Endothelial cell of umbilical vein (primary cell): ENCODE data around the gene CHIT1. TPM values are rescaled to one million over a fixed set of nuclear protein-coding genes. Genes with fewer than 3 reads are reported as not detected.

Experiments
- BruUV-seq: library from RNA; stranded (reverse); fragments of 400-500 nt; replicated peaks from 2 replicates; lab custom pipeline; 2021; lab: Mats Ljungman, UMichigan
- CTCF ChIA-PET: fragments of 300-600, 350-600 bp; sonication (Branson Sonifier 250); formaldehyde crosslinking; loops from one replicate; lab custom pipeline; 2021; ENCODE audit warnings: antibody characterized with exemption, inconsistent platforms; lab: Charles Lee
- POLR2A ChIA-PET: fragments of 300-600, 350-600 bp; sonication (Branson Sonifier 250); formaldehyde crosslinking; loops from one replicate; lab custom pipeline; 2021; ENCODE audit warnings: antibody characterized with exemption, inconsistent platforms; lab: Charles Lee
- DNase-seq: peaks from one replicate; pipeline ENCODE4 v3.0.0-alpha.2; 2011; ENCODE audit warnings: low read depth, low spot score
- FAIRE-seq: peaks from 2 replicates; lab custom pipeline; 2011; peaks lifted over from hg19 to GRCh38; lab: Jason Lieb, UNC
- H2AFZ ChIP-seq: 2 replicates; pipeline ENCODE4 v1.6.0; 2012; ENCODE audit warnings: low read depth, low read length, control low read depth, inconsistent platforms
- H3K27ac ChIP-seq: 2 replicates; pipeline ENCODE4 v1.5.1; 2011; ENCODE audit warnings: low read depth, mild to moderate bottlenecking, control low read depth, low read length, moderate library complexity; ENCODE audit not compliant: insufficient read depth
- H3K27me3 ChIP-seq, 2 experiments: 2 replicates each; pipeline versions ENCODE4 v1.6.0 to v1.6.1; 2011; ENCODE audit warnings: low read length in 2 of 2, mixed read lengths in 1 of 2; ENCODE audit not compliant: control insufficient read depth in 2 of 2, insufficient read depth in 2 of 2
- H3K36me3 ChIP-seq, 2 experiments: 2 replicates in 1 of 2; 3 replicates in 1 of 2; pipeline ENCODE4 v1.5.1; 2011; ENCODE audit warnings: low read length in 2 of 2, mild to moderate bottlenecking in 1 of 2, moderate library complexity in 1 of 2; ENCODE audit not compliant: control insufficient read depth in 2 of 2, insufficient read depth in 2 of 2; ENCODE audit errors: extremely low read depth in 1 of 2
- H3K4me1 ChIP-seq: 3 replicates; pipeline ENCODE4 v1.5.1; 2011; ENCODE audit warnings: mild to moderate bottlenecking, low read length; ENCODE audit not compliant: control insufficient read depth, insufficient read depth; ENCODE audit errors: extremely low read depth
- H3K4me2 ChIP-seq: 2 replicates; pipeline ENCODE4 v1.6.1; 2011; ENCODE audit warnings: low read length, control low read depth, mixed read lengths; ENCODE audit not compliant: insufficient read depth
- H3K4me3 ChIP-seq, 3 experiments: fragments of 200-600 bp in 1 of 3; sonication (generic), shearing (Covaris generic) in 1 of 3; replicated peaks in 1 of 3; 2 replicates each; pipeline ENCODE4 v1.5.1; 2011 to 2016; ENCODE audit warnings: control low read depth in 3 of 3, low read length in 3 of 3, mild to moderate bottlenecking in 2 of 3, inconsistent platforms in 1 of 3, low read depth in 1 of 3, moderate library complexity in 1 of 3; ENCODE audit not compliant: insufficient read depth in 1 of 3
- H3K79me2 ChIP-seq: 2 replicates; pipeline ENCODE4 v1.6.0; 2012; ENCODE audit warnings: low read length, inconsistent platforms; ENCODE audit not compliant: control insufficient read depth, insufficient read depth
- H3K9ac ChIP-seq: replicated peaks from 2 replicates; pipeline ENCODE3; 2011; ENCODE audit warnings: low read length, control low read depth; ENCODE audit not compliant: insufficient read depth; ENCODE audit errors: extremely low read depth
- H3K9me1 ChIP-seq: replicated peaks from 3 replicates; pipeline ENCODE4 v1.6.0; 2011; ENCODE audit warnings: mild to moderate bottlenecking, low read length; ENCODE audit not compliant: control insufficient read depth, insufficient read depth; ENCODE audit errors: extremely low read depth
- H3K9me3 ChIP-seq: replicated peaks from 2 replicates; pipeline ENCODE4 v1.5.1; 2012; ENCODE audit warnings: low read length, inconsistent platforms; ENCODE audit not compliant: control insufficient read depth, insufficient read depth
- H4K20me1 ChIP-seq: replicated peaks from 2 replicates; pipeline ENCODE3; 2011; ENCODE audit warnings: mild to moderate bottlenecking, low read length; ENCODE audit not compliant: control insufficient read depth, insufficient read depth; ENCODE audit errors: extremely low read depth
- CTCF ChIP-seq, 2 donors: IDR thresholded peaks; 1 replicate in 1 of 2; 2 replicates in 1 of 2; pipeline ENCODE4 v1.5.1; 2011; ENCODE audit warnings: low read length in 2 of 2, mild to moderate bottlenecking in 2 of 2, moderate library complexity in 2 of 2, control low read depth in 1 of 2, inconsistent platforms in 1 of 2, low read depth in 1 of 2; ENCODE audit not compliant: insufficient read depth in 1 of 2; ENCODE audit errors: extremely low read depth in 1 of 2
- EZH2 ChIP-seq: IDR thresholded peaks from 2 replicates; pipeline ENCODE4 v1.6.1; 2012; ENCODE audit warnings: borderline replicate concordance, low read depth, mild to moderate bottlenecking, moderate library complexity, low read length, inconsistent platforms; ENCODE audit not compliant: severe bottlenecking
- FOS ChIP-seq: IDR thresholded peaks from 2 replicates; pipeline ENCODE4 v1.6.1; 2011; ENCODE audit warnings: mild to moderate bottlenecking, low read length, moderate library complexity, borderline replicate concordance; ENCODE audit not compliant: insufficient read depth
- GATA2 ChIP-seq: IDR thresholded peaks from 2 replicates; pipeline ENCODE4 v1.7.0; 2011; ENCODE audit warnings: low read depth, mild to moderate bottlenecking, moderate library complexity, mixed read lengths, low read length; ENCODE audit not compliant: insufficient read length, insufficient read depth
- JUN ChIP-seq: IDR thresholded peaks from 2 replicates; pipeline ENCODE4 v1.6.1; 2011; ENCODE audit warnings: borderline replicate concordance, low read depth; ENCODE audit not compliant: insufficient read length, insufficient read depth
- MAX ChIP-seq: IDR thresholded peaks from 2 replicates; pipeline ENCODE4 v1.6.1; 2011; ENCODE audit not compliant: insufficient read depth, insufficient read length
- MYC ChIP-seq: IDR thresholded peaks from one replicate; pipeline ENCODE4 v1.6.1; 2011; ENCODE audit warnings: mild to moderate bottlenecking, low read depth, low read length
- POLR2A ChIP-seq: IDR thresholded peaks from 2 replicates; pipeline ENCODE4 v1.6.1; 2012; ENCODE audit warnings: low read depth, mild to moderate bottlenecking, control low read depth, low read length
- POLR2AphosphoS5 ChIP-seq: IDR thresholded peaks from 2 replicates; pipeline ENCODE4 v1.6.1; 2012; ENCODE audit warnings: low read depth, mild to moderate bottlenecking, control low read depth, low read length, moderate library complexity; ENCODE audit not compliant: insufficient read depth
- dilution Hi-C: fragments of 300-500 bp; cut with MboI; formaldehyde crosslinking; loops from one replicate; pipeline ENCODE4 v1.15.0; 2019; ENCODE audit warnings: low sequenced_read_pairs; ENCODE audit not compliant: extremely low pct_ligation_motif_present
- intact Hi-C: fragments of 100-400 bp; cut with micrococcal nuclease; formaldehyde crosslinking; loops from one replicate; pipeline ENCODE4 v1.10.0; 2022
- polyA plus RNA-seq, 4 experiments: library from polyadenylated mRNA; depleted of rRNA in 3 of 4; stranded (reverse) in 3 of 4; unstranded in 1 of 4; fragments of >200 nt; gene quantifications; 2 replicates each; pipeline versions ENCODE4 v1.2.1 to v1.2.3, GENCODE V29; 2011 to 2012; ENCODE audit warnings: missing spikeins in 1 of 4
- total RNA-seq: library from RNA; stranded (reverse); gene quantifications from 2 replicates; pipeline ENCODE4 v1.2.3, GENCODE V29; 2021

Gene CHIT1
- total and polyA plus RNA-seq, 2 donors (not counting 3 experiments of a cell fraction or from before 2014, with no cell fraction given) = not detected

GRCh38 chr1:203204756-203205155 lies 24.7 kb downstream of the CHIT1 start:
- FAIRE-seq (no peak), DNase-seq (no peak)
- Histone ChIP-seq H2AFZ (no peak overlapping the region), H3K9me1 (no peaks in the 10 kb centered on the region), H3K27ac (no peak overlapping the region), H3K4me1 (no peaks in the 10 kb centered on the region), H3K36me3 (no peaks in the 10 kb centered on the region), H3K9me3 (no peaks in the 10 kb centered on the region), H3K79me2 (no peaks in the 10 kb centered on the region), H4K20me1 (no peaks in the 10 kb centered on the region), H3K4me2 (no peak overlapping the region), H3K4me3 (no peak overlapping the region), H3K9ac (no peak overlapping the region), H3K27me3 (peaks cover 3 to 15% of the 10 kb centered on the region in 2 experiments)
- ChIA-PET CTCF (interaction anchor here (2.4 to 4.4 kb wide), 2 partner anchors 12 to 32 kb away, joined by 8 to 18 read pairs; no protein-coding TSS in a partner anchor), POLR2A (no interaction called here)
- BruUV-seq = no TSS peak
- TF ChIP-seq FOS (no peak), POLR2A (no peak), POLR2AphosphoS5 (no peak), EZH2 (no peak), MAX (no peak), JUN (no peak), CTCF (IDR thresholded peaks at IDR 0.05; ENCODE audit: extremely low read depth in 1 of 2, insufficient read depth in 1 of 2, low read depth in 1 of 2, low read length in 2 of 2) (no peak), MYC (no peak), GATA2 (no peak)
- dilution Hi-C loops (no loop called here), intact Hi-C loops (no loop called here)
